PC-3 (cell line): ENCODE measurements around the gene BAZ2B.

Experiments used
- EZH2 ChIP-seq: fragments of 300-600 bp; sonication (generic); IDR thresholded peaks from one replicate; pipeline ENCODE4 v1.6.1; 2017; ENCODE audit warnings: antibody characterized with exemption, mild to moderate bottlenecking, low read length; ENCODE audit not compliant: unreplicated experiment
- EZH2phosphoT487 ChIP-seq: fragments of 300-600 bp; sonication (generic); IDR thresholded peaks from 2 replicates; pipeline ENCODE4 v1.6.1; 2018; ENCODE audit warnings: mild to moderate bottlenecking, antibody characterized with exemption, low read length, borderline replicate concordance
- TF ChIP-seq, protein P1 (sequence below): fragments of 300-600 bp; sonication (generic); conservative IDR thresholded peaks from 2 replicates; pipeline ENCODE4 v1.5.1; 2017; ENCODE audit warnings: antibody characterized with exemption, low read depth, mild to moderate bottlenecking, low read length

DNA sequence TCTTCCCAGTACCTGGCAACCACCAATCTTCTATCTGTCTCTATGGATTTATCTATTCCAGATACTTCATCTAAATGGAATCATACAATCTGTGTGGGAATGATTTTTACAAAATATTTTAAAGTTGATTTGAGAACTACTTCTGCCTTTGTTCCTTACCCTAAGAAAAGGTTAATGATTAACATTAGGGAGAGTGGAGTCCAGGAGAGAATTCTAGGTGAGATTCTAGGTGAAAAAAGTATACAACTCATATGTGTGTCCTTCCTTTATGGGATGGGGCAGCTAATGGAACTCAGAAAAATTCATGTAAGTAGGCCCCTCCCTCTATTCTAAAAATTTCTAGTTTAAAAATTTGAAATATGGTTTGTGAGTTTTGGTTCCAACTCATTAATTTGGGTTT lies 293.9 kb downstream of the BAZ2B start:
- TF ChIP-seq, protein P1, sequence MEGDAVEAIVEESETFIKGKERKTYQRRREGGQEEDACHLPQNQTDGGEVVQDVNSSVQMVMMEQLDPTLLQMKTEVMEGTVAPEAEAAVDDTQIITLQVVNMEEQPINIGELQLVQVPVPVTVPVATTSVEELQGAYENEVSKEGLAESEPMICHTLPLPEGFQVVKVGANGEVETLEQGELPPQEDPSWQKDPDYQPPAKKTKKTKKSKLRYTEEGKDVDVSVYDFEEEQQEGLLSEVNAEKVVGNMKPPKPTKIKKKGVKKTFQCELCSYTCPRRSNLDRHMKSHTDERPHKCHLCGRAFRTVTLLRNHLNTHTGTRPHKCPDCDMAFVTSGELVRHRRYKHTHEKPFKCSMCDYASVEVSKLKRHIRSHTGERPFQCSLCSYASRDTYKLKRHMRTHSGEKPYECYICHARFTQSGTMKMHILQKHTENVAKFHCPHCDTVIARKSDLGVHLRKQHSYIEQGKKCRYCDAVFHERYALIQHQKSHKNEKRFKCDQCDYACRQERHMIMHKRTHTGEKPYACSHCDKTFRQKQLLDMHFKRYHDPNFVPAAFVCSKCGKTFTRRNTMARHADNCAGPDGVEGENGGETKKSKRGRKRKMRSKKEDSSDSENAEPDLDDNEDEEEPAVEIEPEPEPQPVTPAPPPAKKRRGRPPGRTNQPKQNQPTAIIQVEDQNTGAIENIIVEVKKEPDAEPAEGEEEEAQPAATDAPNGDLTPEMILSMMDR, result no peak
- TF ChIP-seq EZH2 (no peak), EZH2phosphoT487 (no peak)
